ENCODE data around the gene ARHGAP10. TPM values are rescaled to one million over a fixed set of nuclear protein-coding genes. Genes with fewer than 3 reads are reported as not detected.

Gene ARHGAP10
- total and polyA plus RNA-seq, 5 donors from 2014 or later = 2.9 to 14.1 (median 4.7) TPM

GRCh38 chr4:147824884-147825283, 93.0 kb downstream of the ARHGAP10 start:
- peaks cover 0 to 11% (median 5%) of the 10 kb centered on the region in 4 donors for H3K4me1 Mint-ChIP-seq
- H3K36me3 Mint-ChIP-seq = peaks cover 23% of the 10 kb centered on the region
- Histone ChIP-seq H3K9me3 (ENCODE audit: control insufficient read depth in 2 of 2, low read length in 2 of 2) (no peaks in the 10 kb centered on the region), H3K27ac (ENCODE audit: insufficient read depth, low read length, poor library complexity, severe bottlenecking) (no peak overlapping the region), H3K27me3 (ENCODE audit: control insufficient read depth, insufficient read depth, low read length) (no peaks in the 10 kb centered on the region), H3K36me3 (ENCODE audit: control insufficient read depth, insufficient read depth, low read length) (no peaks in the 10 kb centered on the region), H3K4me3 (ENCODE audit: low read depth, low read length) (no peak overlapping the region), H3K4me1 (ENCODE audit: control insufficient read depth, insufficient read depth, low read length, poor library complexity, severe bottlenecking) (no peaks in the 10 kb centered on the region)
- ATAC-seq (ENCODE audit: low read depth in 2 of 2) (no peak), DNase-seq (no peak)
- H3K27ac Mint-ChIP-seq = no peak overlapping the region
- no peaks in the 10 kb centered on the region for H3K27me3 Mint-ChIP-seq
- H3K4me3 Mint-ChIP-seq = no peak overlapping the region
- peaks cover 0 to 2% (median 0%) of the 10 kb centered on the region in 7 donors for H3K9me3 Mint-ChIP-seq

DNA sequence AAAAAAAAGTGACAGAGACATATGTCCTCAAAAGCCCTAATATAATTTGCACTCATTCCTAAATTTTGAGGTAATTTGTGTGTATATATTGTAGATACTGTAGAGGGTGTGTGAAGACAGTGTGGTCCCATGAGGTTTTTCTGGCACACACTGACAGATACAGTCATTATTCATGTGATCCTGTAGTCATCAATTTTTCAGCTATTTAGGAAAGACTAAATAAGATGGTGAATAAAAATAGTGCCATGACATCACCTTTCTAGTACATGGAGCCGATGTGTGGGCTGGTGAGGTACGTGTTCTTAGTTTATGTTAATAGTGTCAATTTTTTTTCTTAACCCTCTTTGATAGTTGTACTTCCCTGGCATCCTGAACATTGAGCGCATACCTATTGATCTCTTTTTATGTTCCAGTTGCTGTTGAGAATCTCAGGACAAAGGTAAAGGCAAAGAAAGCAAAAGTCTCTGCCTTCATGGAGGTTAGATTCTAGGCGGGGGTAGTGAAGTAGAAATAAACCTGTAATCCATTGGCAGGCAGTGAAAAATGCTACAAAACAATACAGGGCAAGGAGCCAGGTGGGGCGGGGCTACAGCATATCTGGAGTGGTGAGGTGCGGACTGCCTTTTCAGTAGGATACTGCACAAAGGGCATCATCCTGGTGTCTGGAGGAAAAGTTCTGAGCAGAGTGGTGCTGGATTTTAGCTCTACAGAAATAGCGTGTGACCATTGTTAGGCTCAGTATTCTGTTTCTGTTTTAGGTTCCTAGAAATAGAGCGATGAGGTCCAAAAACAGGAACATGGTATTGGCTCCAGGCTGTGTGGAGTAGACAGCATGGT, 93.8 kb downstream of the ARHGAP10 start:
- no peaks in the 10 kb centered on the region for H3K9me3 ChIP-seq (ENCODE audit: control insufficient read depth in 2 of 2, low read length in 2 of 2)
- Mint-ChIP-seq H3K36me3 (peaks cover 23% of the 10 kb centered on the region), H3K27me3 (no peaks in the 10 kb centered on the region), H3K9me3 (peaks cover 0 to 2% (median 0%) of the 10 kb centered on the region in 7 donors), H3K4me3 (no peak overlapping the region), H3K27ac (peak overlapping the region in 2 of 3 donors; percentile 25 to 52), H3K4me1 (peaks cover 0 to 11% (median 5%) of the 10 kb centered on the region in 4 donors)
- H3K27ac ChIP-seq (ENCODE audit: insufficient read depth, low read length, poor library complexity, severe bottlenecking) = no peak overlapping the region
- H3K27me3 ChIP-seq (ENCODE audit: control insufficient read depth, insufficient read depth, low read length) = no peaks in the 10 kb centered on the region
- no peaks in the 10 kb centered on the region for H3K4me1 ChIP-seq (ENCODE audit: control insufficient read depth, insufficient read depth, low read length, poor library complexity, severe bottlenecking)
- ATAC-seq (ENCODE audit: low read depth in 2 of 2) (no peak), DNase-seq (no peak)
- no peaks in the 10 kb centered on the region for H3K36me3 ChIP-seq (ENCODE audit: control insufficient read depth, insufficient read depth, low read length)
- no peak overlapping the region for H3K4me3 ChIP-seq (ENCODE audit: low read depth, low read length)

DNA sequence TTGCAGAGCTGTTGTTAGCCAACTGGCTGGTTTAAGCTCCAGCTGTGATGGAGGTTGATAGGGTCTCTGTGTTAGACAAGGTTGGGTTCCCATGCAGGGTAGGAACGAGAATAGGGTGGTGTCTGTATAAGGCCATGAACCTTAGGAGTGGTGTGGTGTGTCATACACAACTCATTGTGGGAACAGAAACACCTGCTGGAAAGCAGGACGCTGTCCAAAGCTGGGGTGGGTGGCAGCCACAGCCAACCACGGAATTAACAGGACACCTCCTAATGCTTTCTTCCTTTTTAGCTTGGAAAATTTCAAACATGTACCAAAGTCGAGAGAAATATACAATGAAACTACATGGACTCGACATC, 94.4 kb downstream of the ARHGAP10 start:
- Mint-ChIP-seq H3K27me3 (no peaks in the 10 kb centered on the region), H3K36me3 (peaks cover 23% of the 10 kb centered on the region), H3K27ac (no peak overlapping the region), H3K4me1 (peaks cover 0 to 11% (median 5%) of the 10 kb centered on the region in 4 donors), H3K9me3 (peaks cover 0 to 2% (median 0%) of the 10 kb centered on the region in 7 donors), H3K4me3 (no peak overlapping the region)
- ATAC-seq (ENCODE audit: low read depth in 2 of 2) = no peak
- no peaks in the 10 kb centered on the region for H3K9me3 ChIP-seq (ENCODE audit: control insufficient read depth in 2 of 2, low read length in 2 of 2)
- no peak for DNase-seq
- H3K27me3 ChIP-seq (ENCODE audit: control insufficient read depth, insufficient read depth, low read length) = no peaks in the 10 kb centered on the region
- H3K4me3 ChIP-seq (ENCODE audit: low read depth, low read length) = no peak overlapping the region
- H3K36me3 ChIP-seq (ENCODE audit: control insufficient read depth, insufficient read depth, low read length) = no peaks in the 10 kb centered on the region
- H3K27ac ChIP-seq (ENCODE audit: insufficient read depth, low read length, poor library complexity, severe bottlenecking) = no peak overlapping the region
- no peaks in the 10 kb centered on the region for H3K4me1 ChIP-seq (ENCODE audit: control insufficient read depth, insufficient read depth, low read length, poor library complexity, severe bottlenecking)

GRCh38 chr4:147828331-147828905, 96.5 kb downstream of the ARHGAP10 start:
- no peak overlapping the region for H3K4me3 Mint-ChIP-seq
- H3K4me1 ChIP-seq (ENCODE audit: control insufficient read depth, insufficient read depth, low read length, poor library complexity, severe bottlenecking) = no peaks in the 10 kb centered on the region
- H3K36me3 ChIP-seq (ENCODE audit: control insufficient read depth, insufficient read depth, low read length) = no peaks in the 10 kb centered on the region
- H3K36me3 Mint-ChIP-seq = peaks cover 23% of the 10 kb centered on the region
- no peak overlapping the region for H3K4me3 ChIP-seq (ENCODE audit: low read depth, low read length)
- no peaks in the 10 kb centered on the region for H3K9me3 ChIP-seq (ENCODE audit: control insufficient read depth in 2 of 2, low read length in 2 of 2)
- DNase-seq (no peak), ATAC-seq (ENCODE audit: low read depth in 2 of 2) (no peak)
- H3K27ac Mint-ChIP-seq = no peak overlapping the region
- peaks cover 0 to 5% (median under 1%) of the 10 kb centered on the region in 4 donors for H3K4me1 Mint-ChIP-seq
- no peak overlapping the region for H3K27ac ChIP-seq (ENCODE audit: insufficient read depth, low read length, poor library complexity, severe bottlenecking)
- H3K27me3 ChIP-seq (ENCODE audit: control insufficient read depth, insufficient read depth, low read length) = no peaks in the 10 kb centered on the region
- no peaks in the 10 kb centered on the region for H3K27me3 Mint-ChIP-seq
- no peaks in the 10 kb centered on the region for H3K9me3 Mint-ChIP-seq

GRCh38 chr4:147829401-147830101, 97.7 kb downstream of the ARHGAP10 start:
- H3K36me3 Mint-ChIP-seq = peaks cover 23% of the 10 kb centered on the region
- ATAC-seq (ENCODE audit: low read depth in 2 of 2) (no peak), DNase-seq (no peak)
- no peak overlapping the region for H3K4me3 ChIP-seq (ENCODE audit: low read depth, low read length)
- H3K36me3 ChIP-seq (ENCODE audit: control insufficient read depth, insufficient read depth, low read length) = no peaks in the 10 kb centered on the region
- no peak overlapping the region for H3K27ac Mint-ChIP-seq
- H3K9me3 Mint-ChIP-seq = no peaks in the 10 kb centered on the region
- H3K9me3 ChIP-seq (ENCODE audit: control insufficient read depth in 2 of 2, low read length in 2 of 2) = no peaks in the 10 kb centered on the region
- H3K4me1 Mint-ChIP-seq = peaks cover 0 to 5% (median under 1%) of the 10 kb centered on the region in 4 donors
- H3K4me3 Mint-ChIP-seq = no peak overlapping the region
- H3K27me3 Mint-ChIP-seq = no peaks in the 10 kb centered on the region
- no peak overlapping the region for H3K27ac ChIP-seq (ENCODE audit: insufficient read depth, low read length, poor library complexity, severe bottlenecking)
- H3K27me3 ChIP-seq (ENCODE audit: control insufficient read depth, insufficient read depth, low read length) = no peaks in the 10 kb centered on the region
- no peaks in the 10 kb centered on the region for H3K4me1 ChIP-seq (ENCODE audit: control insufficient read depth, insufficient read depth, low read length, poor library complexity, severe bottlenecking)

DNA sequence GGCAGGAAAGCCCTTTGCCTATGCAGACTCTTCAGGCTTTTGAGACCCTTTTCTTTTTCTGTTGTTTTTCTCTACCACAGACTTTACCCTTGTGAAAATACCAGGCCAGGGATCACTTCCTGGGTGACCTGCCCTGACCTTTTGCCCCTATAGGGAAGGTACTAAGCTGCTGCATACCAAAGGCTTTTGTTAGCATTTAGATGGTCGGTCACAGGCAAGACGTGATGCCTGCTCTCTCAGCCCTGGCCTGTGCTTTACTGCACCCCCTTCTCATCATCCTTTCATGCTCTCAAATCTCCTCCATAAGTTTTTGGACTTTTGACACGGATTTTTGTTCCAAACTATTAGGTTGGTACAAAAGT, 98.2 kb downstream of the ARHGAP10 start:
- Histone ChIP-seq H3K4me3 (ENCODE audit: low read depth, low read length) (no peak overlapping the region), H3K36me3 (ENCODE audit: control insufficient read depth, insufficient read depth, low read length) (no peaks in the 10 kb centered on the region), H3K27me3 (ENCODE audit: control insufficient read depth, insufficient read depth, low read length) (no peaks in the 10 kb centered on the region), H3K4me1 (ENCODE audit: control insufficient read depth, insufficient read depth, low read length, poor library complexity, severe bottlenecking) (no peaks in the 10 kb centered on the region), H3K9me3 (ENCODE audit: control insufficient read depth in 2 of 2, low read length in 2 of 2) (no peaks in the 10 kb centered on the region), H3K27ac (ENCODE audit: insufficient read depth, low read length, poor library complexity, severe bottlenecking) (no peak overlapping the region)
- ATAC-seq (ENCODE audit: low read depth in 2 of 2) = no peak
- Mint-ChIP-seq H3K27ac (no peak overlapping the region), H3K9me3 (no peaks in the 10 kb centered on the region), H3K4me3 (no peak overlapping the region), H3K4me1 (peaks cover 0 to 5% (median under 1%) of the 10 kb centered on the region in 4 donors), H3K36me3 (peaks cover 23% of the 10 kb centered on the region), H3K27me3 (no peaks in the 10 kb centered on the region)
- DNase-seq = no peak

GRCh38 chr4:147830987-147831386, 99.1 kb downstream of the ARHGAP10 start:
- H3K27ac Mint-ChIP-seq = no peak overlapping the region
- ATAC-seq (ENCODE audit: low read depth in 2 of 2) (no peak), DNase-seq (no peak)
- H3K4me3 ChIP-seq (ENCODE audit: low read depth, low read length) = no peak overlapping the region
- no peaks in the 10 kb centered on the region for H3K27me3 Mint-ChIP-seq
- no peaks in the 10 kb centered on the region for H3K36me3 ChIP-seq (ENCODE audit: control insufficient read depth, insufficient read depth, low read length)
- H3K9me3 Mint-ChIP-seq = no peaks in the 10 kb centered on the region
- peaks cover 18% of the 10 kb centered on the region for H3K36me3 Mint-ChIP-seq
- H3K4me3 Mint-ChIP-seq = no peak overlapping the region
- H3K9me3 ChIP-seq (ENCODE audit: control insufficient read depth in 2 of 2, low read length in 2 of 2) = no peaks in the 10 kb centered on the region
- H3K27ac ChIP-seq (ENCODE audit: insufficient read depth, low read length, poor library complexity, severe bottlenecking) = no peak overlapping the region
- no peaks in the 10 kb centered on the region for H3K4me1 ChIP-seq (ENCODE audit: control insufficient read depth, insufficient read depth, low read length, poor library complexity, severe bottlenecking)
- peaks cover 0 to 5% (median 4%) of the 10 kb centered on the region in 4 donors for H3K4me1 Mint-ChIP-seq
- no peaks in the 10 kb centered on the region for H3K27me3 ChIP-seq (ENCODE audit: control insufficient read depth, insufficient read depth, low read length)
